GM21526 (cell line): ENCODE measurements around the gene ZNF619.

Experiments
- ATAC-seq: cut with Tn5 transposase; IDR thresholded peaks from one replicate; pipeline ENCODE4 v1.9.1; 2021; ENCODE audit warnings: moderate library complexity; ENCODE audit not compliant: unreplicated experiment, low FRiP score

Gene ZNF619

DNA sequence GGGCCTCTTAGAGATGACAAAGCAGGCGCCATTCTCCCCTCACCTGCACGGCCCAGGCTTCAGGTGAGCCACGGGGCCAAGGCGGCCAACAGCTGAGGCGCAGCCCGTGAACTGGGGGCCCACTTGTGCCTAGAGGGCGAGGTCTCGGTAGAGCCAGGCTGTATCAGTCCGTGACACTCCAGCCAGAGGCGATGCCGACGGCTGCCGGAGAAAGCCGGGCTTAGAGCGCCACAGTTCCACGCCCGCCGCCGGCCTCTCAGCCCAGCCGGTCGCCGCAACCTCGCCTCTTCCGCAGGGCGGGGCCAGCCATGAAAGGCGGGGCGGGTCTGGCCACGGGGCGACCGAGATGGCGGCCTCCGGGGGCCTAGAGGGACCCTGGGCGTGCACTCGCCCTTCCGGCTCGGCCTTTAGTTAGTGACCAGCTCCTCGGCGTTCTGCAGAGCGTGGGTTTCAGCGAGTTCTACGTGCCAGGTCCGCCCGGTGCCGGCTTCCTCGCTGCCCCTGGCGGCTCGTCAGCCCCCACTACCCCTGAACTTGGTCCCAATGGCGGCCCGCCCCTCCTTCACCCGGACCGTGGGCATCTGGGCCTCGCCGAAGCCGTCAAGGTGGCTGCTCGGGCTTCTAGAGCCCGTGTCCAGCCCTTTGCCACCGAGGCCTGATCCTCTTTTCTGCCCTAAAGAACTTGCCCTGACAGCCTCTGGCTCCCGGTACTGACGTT lies 47.8 kb downstream of the ZNF619 start, which contains the start of gene ZNF621:
Gene ZNF621 (plus strand): TSS at position 393 of the 718 bp plus-strand sequence. CDS start 881 bp downstream, outside the sequence.
- peak; percentile 99 for ATAC-seq

GRCh38 chr3:40528426-40528825 lies 51.5 kb downstream of the ZNF619 start:
- no peak for ATAC-seq

DNA sequence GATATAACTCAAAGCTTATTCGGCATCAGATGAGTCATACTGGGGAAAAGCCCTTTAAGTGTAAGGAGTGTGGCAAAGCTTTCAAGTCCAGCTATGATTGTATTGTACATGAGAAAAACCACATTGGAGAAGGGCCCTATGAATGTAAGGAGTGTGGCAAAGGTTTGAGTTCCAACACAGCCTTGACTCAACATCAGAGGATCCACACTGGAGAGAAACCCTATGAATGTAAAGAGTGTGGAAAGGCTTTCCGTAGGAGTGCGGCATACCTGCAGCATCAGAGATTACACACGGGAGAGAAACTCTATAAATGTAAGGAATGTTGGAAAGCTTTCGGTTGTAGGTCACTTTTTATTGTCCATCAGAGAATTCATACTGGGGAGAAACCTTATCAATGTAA lies 55.3 kb downstream of the ZNF619 start:
- no peak for ATAC-seq

DNA sequence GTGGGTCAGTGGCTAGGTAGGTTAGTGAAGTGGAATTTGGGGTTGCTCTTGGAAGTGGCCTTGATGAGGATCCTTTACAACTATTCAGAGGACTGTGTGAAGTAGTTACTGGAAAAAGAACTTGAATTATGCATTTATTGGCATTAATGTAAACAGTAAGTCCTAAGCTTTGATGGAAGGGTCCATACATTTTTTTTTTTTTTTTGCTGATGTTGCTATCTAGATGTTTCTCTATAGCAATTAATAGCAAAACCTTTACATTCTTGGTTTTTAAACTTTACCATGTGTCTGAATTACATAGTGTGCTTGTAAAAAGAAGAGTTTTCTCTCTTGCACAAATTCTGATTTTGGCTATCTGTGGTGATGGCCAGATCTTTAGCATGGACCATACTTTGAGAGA lies 57.4 kb downstream of the ZNF619 start:
- ATAC-seq, result no peak
